CMK (cell line): Measurements from ENCODE around the gene S100PBP.
"Not testable (repeated sequence)": the region's sequence is repeated elsewhere in the genome, so short reads cannot be mapped to it uniquely, and the experiment has no call there.

Source experiments
- DNase-seq: peaks from one replicate; pipeline ENCODE4 v3.0.0-alpha.2; 2010; ENCODE audit warnings: low read depth

S100PBP gene

GRCh38 chr1:32900371-32900955 lies 83.0 kb downstream of the S100PBP start:
- DNase-seq: no peak

- no peak for DNase-seq
Measured at GRCh38 chr1:32900956-32901822, 83.7 kb downstream of the S100PBP start, which contains the start of gene TMEM54. TSS of gene TMEM54 (minus strand) at chr1:32901389. CDS start at chr1:32901238, 151 bp downstream.

- no peak for DNase-seq
Measured at GRCh38 chr1:32901823-32902534, 84.5 kb downstream of the S100PBP start.

- DNase-seq: no peak
Measured at GRCh38 chr1:32902535-32902920, 85.1 kb downstream of the S100PBP start.

- no peak for DNase-seq
Measured at GRCh38 chr1:32903991-32904785, 86.7 kb downstream of the S100PBP start.

- DNase-seq: no peak
Measured at GRCh38 chr1:32904797-32905196, 87.3 kb downstream of the S100PBP start.

GRCh38 chr1:32905588-32905987 lies 88.1 kb downstream of the S100PBP start:
- DNase-seq: not testable (repeated sequence)

- DNase-seq: no peak
Measured at GRCh38 chr1:32906654-32907053, 89.2 kb downstream of the S100PBP start.

GRCh38 chr1:32907435-32907834 lies 90.0 kb downstream of the S100PBP start:
- DNase-seq: no peak
